Measurements from ENCODE around the gene ARHGEF10L.
A peak's percentile ranks its signal among the peaks of the same experiment; 100 is the strongest.

Gene ARHGEF10L

DNA sequence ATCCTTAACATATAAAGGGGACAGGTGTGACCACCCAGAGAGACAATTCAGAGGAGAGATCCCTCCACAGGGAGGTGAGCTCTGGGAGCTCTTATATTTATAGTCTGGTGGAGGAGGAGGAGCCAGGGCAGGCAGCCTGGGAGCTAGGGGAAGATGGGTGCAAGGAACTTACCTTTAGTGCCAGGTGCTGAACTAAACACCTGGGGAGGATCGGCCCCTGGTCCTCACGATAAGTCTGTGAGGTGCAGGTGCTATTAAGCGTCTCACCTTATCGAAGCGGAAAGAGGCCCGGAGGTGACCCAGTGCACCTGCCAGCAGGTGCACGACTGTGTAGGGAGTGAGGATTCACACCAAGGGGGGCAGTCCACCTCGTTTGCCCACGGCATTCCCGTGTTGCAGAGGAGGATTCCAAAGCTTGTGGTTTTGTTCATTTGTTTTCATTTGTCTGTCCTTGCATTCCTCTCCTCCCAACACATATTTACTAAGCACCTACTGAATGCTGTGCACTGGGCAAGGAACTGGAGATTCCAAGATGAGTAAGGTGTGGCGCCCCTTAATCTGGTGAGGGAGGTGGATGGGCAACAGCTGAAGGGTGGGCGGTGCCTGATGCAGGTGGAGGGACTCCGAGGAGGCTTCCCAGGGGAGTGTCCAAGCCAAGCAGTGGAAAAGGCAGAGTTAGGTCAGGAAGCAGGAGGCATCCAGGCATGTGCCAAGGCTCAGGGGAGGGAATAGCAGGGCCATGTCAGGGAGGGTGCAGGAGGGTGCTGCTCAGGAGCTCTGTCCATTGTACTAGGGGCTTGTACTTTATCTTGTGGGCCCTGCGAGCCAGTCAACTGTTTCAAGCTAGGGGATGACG, 11.5 kb downstream of the ARHGEF10L start:
- no peak for DNase-seq (ENCODE audit: low spot score)

- DNase-seq (ENCODE audit: low spot score) = peak; percentile 72
Measured at GRCh38 chr1:17551755-17552234, 12.3 kb downstream of the ARHGEF10L start.

- peak; percentile 82 for DNase-seq (ENCODE audit: low spot score)
Measured at GRCh38 chr1:17553975-17554700, 14.6 kb downstream of the ARHGEF10L start.

DNA sequence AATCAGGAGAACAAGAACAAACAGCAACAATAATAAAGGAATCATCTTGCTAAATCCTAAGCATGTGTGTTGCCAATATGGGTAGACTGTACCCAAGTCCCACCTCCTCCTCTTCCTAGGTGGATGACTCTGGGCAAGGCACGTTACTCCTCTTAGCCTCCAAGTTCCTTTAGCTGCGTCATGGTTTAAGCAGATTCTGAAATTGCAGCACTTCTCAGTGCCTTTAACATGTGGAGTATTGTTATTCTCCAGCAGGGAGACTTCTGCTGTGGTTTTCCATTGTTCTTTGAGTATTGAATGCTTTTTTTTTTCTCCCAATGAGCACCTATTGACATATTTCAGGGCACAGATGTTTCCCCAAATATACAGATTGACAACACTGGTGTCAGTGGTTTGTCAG, 15.5 kb downstream of the ARHGEF10L start:
- DNase-seq (ENCODE audit: low spot score) = no peak

DNA sequence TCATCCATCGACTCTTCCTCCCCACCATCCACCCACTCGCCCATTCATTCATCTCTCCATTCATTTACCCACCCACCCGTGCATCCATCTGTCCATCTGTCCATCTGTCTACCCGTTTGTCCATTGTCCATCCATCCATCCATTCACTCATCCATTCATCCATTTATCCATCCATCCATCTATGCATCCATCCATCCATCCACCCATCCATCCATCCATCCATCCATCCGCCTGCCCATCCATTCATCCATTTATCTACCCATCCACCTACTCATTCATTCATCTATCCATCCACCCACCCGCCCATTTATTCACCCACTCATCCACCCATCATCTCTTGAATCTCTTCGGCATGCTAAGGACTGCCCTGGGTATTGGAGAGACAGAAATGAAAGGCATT, 18.5 kb downstream of the ARHGEF10L start:
- DNase-seq (ENCODE audit: low spot score) = no peak

DNA sequence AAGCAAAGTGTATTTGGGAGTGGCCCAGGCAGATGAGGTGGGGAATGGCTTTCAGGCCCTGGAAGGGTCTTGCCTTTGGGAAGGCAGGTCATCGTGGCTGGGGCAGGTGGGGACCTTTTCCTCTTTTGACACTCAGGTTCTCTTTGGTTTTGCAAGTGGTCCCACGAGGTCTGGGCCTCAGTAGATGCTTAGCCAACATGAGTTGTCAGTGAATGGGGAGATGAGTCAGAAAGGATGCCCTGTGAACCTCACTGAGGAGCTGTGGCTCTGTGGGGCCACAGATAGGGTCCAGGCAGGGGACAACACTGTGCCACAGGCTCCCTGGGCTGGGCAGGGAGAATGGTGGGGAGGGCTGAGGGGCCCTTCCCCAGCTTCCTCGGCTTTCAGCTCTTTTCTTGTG, 19.0 kb downstream of the ARHGEF10L start:
- DNase-seq (ENCODE audit: low spot score) = no peak

DNA sequence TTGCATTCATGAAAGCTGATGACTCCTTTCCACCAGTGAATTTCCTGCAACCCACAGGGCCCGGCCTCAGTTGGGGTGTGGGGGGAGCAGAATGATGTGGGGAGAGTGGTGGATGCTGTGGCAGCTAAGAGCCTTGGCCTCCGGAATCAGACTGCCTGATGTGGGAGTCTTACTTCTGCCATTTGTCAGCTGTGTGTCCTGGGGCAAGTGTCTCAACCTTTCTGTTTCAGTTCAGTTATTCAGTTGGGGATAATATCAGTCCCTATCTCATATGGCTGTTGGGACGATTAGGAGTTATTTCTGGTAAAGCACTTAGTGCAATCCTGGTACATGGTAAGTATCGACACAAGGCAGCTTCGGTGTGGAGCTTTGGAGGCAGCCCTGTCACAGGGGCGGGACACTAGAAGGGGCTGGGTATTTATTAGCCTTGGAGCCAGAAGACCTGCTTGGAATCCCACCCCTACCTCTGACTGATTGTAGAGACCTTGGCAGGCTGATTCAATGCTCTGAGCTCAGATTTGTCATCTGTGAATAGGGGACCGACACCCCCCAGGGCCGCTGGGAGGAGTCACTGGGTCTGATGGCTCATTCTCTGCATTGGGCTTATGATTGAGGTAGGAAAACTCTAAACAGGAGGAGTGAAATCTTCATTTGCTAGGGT, 19.6 kb downstream of the ARHGEF10L start:
- no peak for DNase-seq (ENCODE audit: low spot score)

DNA sequence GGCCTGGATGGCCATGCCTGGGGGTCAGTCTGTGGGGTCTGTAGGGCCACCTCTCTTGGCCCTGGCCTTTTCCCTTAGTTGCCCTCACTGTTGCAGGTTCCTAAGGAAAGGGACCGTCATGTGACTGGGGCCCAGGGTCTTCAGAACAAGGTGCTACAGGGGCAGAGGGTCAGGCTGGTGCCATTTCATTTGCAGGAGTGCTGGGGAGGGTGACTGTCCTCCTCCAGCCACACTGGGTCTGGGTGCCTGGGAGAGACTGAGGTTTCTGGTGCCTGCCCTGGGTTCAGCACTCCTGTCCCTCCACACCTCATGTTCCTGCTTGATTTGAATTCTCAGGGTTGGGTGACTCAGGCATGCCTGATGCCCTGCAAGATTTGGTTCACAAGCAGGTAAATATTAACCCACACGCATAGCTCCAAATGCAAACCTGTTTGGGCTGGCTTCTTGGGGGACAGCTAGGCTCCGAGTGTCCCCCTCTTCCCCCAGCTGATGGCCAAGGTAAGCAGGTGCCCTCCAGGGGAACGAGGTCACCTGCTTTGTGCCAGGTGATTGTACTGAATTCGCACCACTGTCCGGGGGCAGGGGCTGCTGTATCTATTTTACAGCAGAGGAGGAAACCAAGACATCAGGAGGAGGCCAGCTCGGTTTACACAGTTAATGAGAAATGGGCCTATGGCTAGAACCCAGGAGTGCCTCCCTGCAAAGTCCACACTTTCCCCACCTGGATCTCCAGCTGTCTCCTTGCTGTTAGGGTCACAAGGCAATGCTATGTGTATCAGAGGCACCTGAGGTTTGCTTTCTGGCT, 20.3 kb downstream of the ARHGEF10L start:
- DNase-seq (ENCODE audit: low spot score) = no peak

GRCh38 chr1:17561247-17561548, 21.7 kb downstream of the ARHGEF10L start:
- peak; percentile 65 for DNase-seq (ENCODE audit: low spot score)

DNA sequence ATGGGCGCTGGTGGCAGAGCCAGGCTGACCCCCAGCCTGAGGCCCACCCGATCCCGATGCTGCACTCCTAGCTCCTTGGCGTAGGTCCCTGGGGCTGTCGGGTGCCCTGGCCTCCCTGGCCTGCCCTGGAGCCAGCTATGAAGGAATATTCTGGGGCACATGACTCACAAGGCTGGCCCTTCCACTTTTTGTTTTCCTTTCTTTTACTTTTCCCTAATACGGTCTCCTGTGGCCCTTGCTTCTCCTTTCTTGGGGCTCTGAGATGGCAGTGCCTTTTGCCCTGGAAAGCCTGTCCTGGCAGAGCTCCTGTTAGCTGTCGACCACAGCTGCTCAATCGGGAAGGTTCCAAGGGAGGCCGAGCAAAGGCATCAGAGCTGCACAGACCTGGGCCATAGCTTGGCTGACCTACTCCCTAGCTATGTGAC, 22.1 kb downstream of the ARHGEF10L start:
- DNase-seq (ENCODE audit: low spot score) = peak; percentile 72

GRCh38 chr1:17562375-17562774, 22.9 kb downstream of the ARHGEF10L start:
- DNase-seq (ENCODE audit: low spot score) = no peak

DNA sequence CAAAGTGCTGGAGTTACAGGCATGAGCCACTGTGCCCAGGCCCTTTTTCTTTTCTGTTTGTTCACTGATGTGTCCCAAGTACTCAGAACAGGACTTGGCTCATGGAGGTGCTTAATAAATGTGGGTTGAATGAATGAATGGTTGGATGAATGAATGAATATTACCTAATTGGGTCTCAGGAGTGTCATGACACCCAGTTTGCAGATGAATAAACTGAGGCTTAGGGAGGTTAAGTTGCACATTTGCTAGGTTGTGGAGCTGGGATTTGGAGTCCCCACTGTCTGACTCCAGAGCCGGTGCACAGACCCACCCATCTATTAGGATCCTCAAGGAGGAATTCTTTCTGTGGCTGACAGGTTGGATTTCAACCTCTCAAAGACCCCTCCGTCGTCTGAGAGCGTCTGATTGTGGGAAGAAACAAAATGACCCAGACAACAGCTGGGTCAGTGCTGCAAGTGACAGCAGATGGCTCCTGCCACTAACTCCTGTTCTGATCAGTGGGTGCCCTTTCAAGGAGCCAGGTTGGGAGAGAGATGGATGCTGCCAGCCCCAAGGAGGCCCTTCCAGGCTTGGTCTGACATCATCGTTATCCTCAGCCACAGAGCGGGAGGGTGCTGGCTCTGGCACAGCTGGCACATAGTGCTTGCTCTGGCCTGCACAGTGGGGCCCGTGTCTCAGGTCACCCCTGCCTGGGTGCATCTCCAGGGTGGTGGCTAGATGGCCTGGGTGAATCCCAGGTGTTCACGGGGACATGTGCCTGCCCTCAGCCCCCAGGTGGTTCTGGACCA, 24.2 kb downstream of the ARHGEF10L start:
- no peak for DNase-seq (ENCODE audit: low spot score)

DNA sequence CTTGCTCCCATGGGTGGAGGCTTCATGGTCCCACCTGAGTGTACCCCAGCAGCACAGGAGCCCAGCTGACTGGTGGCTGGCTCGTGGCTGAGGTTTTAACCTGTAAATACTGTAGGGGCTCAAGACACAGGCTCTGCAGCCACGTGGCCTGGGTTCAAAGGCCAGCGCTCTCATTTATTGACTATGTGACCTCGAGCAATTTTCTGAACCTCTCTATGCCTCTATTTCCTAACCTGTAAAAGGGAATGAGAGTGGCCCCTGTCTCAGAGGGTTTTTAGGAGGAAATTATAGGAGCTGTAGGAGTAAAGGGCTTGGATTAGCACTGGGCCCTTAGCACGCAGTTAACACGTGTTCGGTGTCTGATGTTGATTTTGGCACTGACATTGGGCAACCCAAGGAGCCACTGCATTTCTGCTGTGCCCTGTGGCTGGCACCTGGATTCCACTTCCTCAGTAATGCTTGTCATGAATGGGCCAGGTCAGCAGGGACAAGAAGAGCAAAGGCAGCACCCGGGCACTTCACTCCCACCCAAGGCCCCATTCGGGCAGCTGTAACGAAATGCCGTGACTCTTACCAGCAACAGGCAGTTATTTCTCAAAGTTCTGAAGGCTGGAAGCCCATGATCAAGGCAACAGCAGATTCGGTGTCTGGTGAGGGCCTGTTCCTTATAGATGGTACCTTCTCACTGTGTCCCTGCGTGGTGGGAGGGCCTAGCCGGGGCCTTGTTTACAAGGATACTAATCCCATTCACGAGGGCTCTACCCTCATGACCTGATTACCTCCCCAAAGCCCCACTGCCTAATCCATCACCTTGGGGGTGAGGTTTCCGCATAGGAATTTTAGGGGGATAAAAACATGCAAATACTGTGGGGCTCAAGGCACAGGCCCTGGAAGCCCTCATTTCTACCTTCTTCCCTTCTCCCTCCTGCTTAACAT, 25.2 kb downstream of the ARHGEF10L start:
- no peak for DNase-seq (ENCODE audit: low spot score)

DNA sequence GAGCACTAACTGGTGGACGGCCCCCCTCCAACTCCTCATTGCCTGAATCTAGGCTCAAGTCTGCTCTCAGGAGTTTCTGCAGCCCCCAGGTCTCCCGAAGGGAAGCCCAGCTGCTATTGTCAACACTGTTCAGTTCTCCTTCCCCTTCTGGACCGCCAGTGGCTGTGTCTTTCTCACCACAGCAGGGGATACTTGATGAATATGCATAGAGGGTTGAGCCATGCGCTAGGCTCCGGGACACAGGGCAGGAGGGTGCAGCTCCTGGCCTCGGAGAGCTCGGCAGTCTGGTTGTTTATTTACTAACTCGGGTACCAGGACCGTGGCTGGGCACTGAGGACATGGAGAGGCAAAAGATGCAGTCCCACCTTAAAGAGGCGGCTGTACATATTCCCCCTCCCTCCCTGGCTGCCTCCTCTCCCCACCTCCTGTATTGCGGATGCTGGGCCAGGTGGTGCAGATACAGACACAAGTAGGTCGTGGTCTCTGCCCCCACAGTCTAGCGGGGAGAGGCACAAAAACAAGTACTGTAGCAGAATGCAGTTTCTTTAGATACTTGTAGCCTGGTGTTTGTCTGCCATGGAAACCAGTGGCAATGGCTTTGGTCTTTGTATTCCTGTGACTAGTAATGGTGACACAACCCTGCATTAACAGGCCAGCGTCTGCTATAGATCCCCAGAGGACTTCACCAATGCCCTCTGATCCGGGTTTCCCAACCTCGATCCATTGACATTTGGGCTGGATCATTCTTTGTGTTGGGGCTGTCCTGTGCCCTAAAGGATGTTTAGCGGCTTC, 26.2 kb downstream of the ARHGEF10L start:
- DNase-seq (ENCODE audit: low spot score) = no peak

- no peak for DNase-seq (ENCODE audit: low spot score)
Measured at GRCh38 chr1:17566417-17566816, 26.9 kb downstream of the ARHGEF10L start.

DNA sequence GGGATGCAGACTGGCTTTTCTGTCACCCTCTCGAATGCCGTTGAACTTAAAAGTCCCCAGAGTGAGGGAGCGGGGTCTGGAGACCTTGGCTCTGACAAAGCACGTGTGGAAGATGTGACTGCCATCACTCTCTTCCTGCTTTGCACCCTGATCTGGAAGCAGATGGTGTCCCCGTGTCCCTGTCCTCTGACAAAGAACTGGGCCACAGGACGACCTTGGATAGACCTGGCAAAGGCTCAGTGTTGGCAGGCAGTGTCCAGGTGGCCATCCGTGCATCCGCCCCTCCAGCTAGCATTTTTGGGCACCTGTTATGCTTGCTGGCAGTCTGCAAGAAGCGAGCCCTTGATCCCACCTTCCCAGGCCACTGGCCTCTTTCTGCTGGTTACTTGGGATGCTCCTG, 27.4 kb downstream of the ARHGEF10L start:
- no peak for DNase-seq (ENCODE audit: low spot score)

- peak; percentile 90 for DNase-seq (ENCODE audit: low spot score)
Measured at GRCh38 chr1:17567582-17567981, 28.1 kb downstream of the ARHGEF10L start.

DNA sequence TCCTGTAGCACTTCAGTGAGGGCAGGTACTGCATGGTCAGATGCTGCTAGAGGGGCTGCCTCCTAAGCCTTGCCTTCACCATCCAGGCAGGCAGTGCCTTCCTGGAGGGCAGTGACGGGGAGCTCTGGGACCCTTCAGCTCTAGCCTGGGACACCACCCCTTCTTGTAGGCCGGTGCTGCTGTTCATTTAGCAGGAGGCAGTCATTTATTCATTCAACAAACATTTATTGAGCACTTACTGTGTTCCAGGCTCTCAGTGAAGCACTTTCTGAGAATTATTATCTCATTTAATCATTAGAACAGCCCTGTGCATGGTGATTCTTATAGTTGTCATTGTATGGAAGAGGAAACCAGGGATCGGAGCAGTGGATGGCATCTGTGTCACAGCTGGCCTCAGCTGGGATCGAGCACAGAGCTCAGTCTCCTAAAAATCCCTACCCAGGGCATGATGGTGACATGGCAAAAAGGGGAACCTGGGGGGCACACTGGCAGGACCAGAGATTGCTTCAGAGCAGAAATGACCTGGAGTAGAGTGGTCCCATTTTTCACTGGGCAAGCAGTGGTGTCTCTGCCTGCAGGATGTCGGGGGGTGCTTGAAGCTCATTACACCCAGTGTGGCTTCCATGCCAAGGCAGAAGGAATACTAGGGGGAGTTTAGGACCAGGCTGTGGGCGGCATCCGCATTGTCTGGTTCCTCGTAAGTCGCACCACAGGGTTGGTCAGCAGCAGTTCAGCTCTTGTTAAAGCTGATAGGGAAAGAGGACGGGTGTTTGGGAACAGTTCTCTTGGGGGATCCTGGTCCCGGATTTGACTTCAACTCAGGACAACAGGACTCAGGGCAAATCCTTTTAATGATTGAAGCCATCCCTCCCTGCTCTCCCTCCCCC, 28.8 kb downstream of the ARHGEF10L start:
- no peak for DNase-seq (ENCODE audit: low spot score)
